Measurements from ENCODE around the gene TSC22D4.

The TSC22D4 gene

GRCh38 chr7:100432621-100433275 is 46.3 kb downstream of the TSC22D4 start:
- no peak for TF ChIP-seq JUND (IDR thresholded peaks at IDR 0.05; ENCODE audit: low read depth)
- DNase-seq (ENCODE audit: low read depth in 1 of 2, low spot score in 1 of 2), result no peak
- in situ Hi-C loops (cut with HindIII; ENCODE audit: low pct_unique_long_range_greater_than_20kb, low sequenced_read_pairs), result no loop called here

GRCh38 chr7:100432053-100432452 is 47.0 kb downstream of the TSC22D4 start:
- no peak for TF ChIP-seq JUND (IDR thresholded peaks at IDR 0.05; ENCODE audit: low read depth)
- in situ Hi-C loops (cut with HindIII; ENCODE audit: low pct_unique_long_range_greater_than_20kb, low sequenced_read_pairs), result no loop called here
- no peak for DNase-seq (ENCODE audit: low read depth in 1 of 2, low spot score in 1 of 2)

GRCh38 chr7:100431286-100431735 is 47.7 kb downstream of the TSC22D4 start:
- no peak for TF ChIP-seq JUND (IDR thresholded peaks at IDR 0.05; ENCODE audit: low read depth)
- no peak for DNase-seq (ENCODE audit: low read depth in 1 of 2, low spot score in 1 of 2)
- in situ Hi-C loops (cut with HindIII; ENCODE audit: low pct_unique_long_range_greater_than_20kb, low sequenced_read_pairs), result no loop called here

GRCh38 chr7:100430493-100431285 is 48.3 kb downstream of the TSC22D4 start:
- in situ Hi-C loops (cut with HindIII; ENCODE audit: low pct_unique_long_range_greater_than_20kb, low sequenced_read_pairs), result no loop called here
- no peak for DNase-seq (ENCODE audit: low read depth in 1 of 2, low spot score in 1 of 2)
- no peak for TF ChIP-seq JUND (IDR thresholded peaks at IDR 0.05; ENCODE audit: low read depth)

- in situ Hi-C loops (cut with HindIII; ENCODE audit: low pct_unique_long_range_greater_than_20kb, low sequenced_read_pairs), result no loop called here
- no peak for TF ChIP-seq JUND (IDR thresholded peaks at IDR 0.05; ENCODE audit: low read depth)
- DNase-seq (ENCODE audit: low read depth in 1 of 2, low spot score in 1 of 2), result peak; percentile 93
Observed at GRCh38 chr7:100429637-100430492, 49.1 kb downstream of the TSC22D4 start, which contains the start of gene MEPCE. Gene MEPCE (plus strand): TSS chr7:100429831. CDS start chr7:100430019, 188 bp downstream.

- in situ Hi-C loops (cut with HindIII; ENCODE audit: low pct_unique_long_range_greater_than_20kb, low sequenced_read_pairs), result no loop called here
- TF ChIP-seq JUND (IDR thresholded peaks at IDR 0.05; ENCODE audit: low read depth), result no peak
- DNase-seq (ENCODE audit: low read depth in 1 of 2, low spot score in 1 of 2), result peak; percentile 78 to 99
Observed at GRCh38 chr7:100428967-100429636, 49.9 kb downstream of the TSC22D4 start.

- no peak for TF ChIP-seq JUND (IDR thresholded peaks at IDR 0.05; ENCODE audit: low read depth)
- peak; percentile 65 to 97 for DNase-seq (ENCODE audit: low read depth in 1 of 2, low spot score in 1 of 2)
- in situ Hi-C loops (cut with HindIII; ENCODE audit: low pct_unique_long_range_greater_than_20kb, low sequenced_read_pairs), result no loop called here
Observed at GRCh38 chr7:100428199-100428966, 50.6 kb downstream of the TSC22D4 start, which contains the start of gene ZCWPW1. Gene ZCWPW1 (minus strand): TSS chr7:100428703. CDS start chr7:100420649, 8,054 bp downstream.

- DNase-seq (ENCODE audit: low read depth in 1 of 2, low spot score in 1 of 2), result no peak
- TF ChIP-seq JUND (IDR thresholded peaks at IDR 0.05; ENCODE audit: low read depth), result no peak
- in situ Hi-C loops (cut with HindIII; ENCODE audit: low pct_unique_long_range_greater_than_20kb, low sequenced_read_pairs), result no loop called here
Observed at GRCh38 chr7:100427762-100428198, 51.2 kb downstream of the TSC22D4 start.

GRCh38 chr7:100426516-100426915 is 52.5 kb downstream of the TSC22D4 start:
- no peak for DNase-seq (ENCODE audit: low read depth in 1 of 2, low spot score in 1 of 2)
- no peak for TF ChIP-seq JUND (IDR thresholded peaks at IDR 0.05; ENCODE audit: low read depth)
- in situ Hi-C loops (cut with HindIII; ENCODE audit: low pct_unique_long_range_greater_than_20kb, low sequenced_read_pairs), result no loop called here

GRCh38 chr7:100425347-100425746 is 53.7 kb downstream of the TSC22D4 start:
- in situ Hi-C loops (cut with HindIII; ENCODE audit: low pct_unique_long_range_greater_than_20kb, low sequenced_read_pairs), result no loop called here
- DNase-seq (ENCODE audit: low read depth in 1 of 2, low spot score in 1 of 2), result no peak
- no peak for TF ChIP-seq JUND (IDR thresholded peaks at IDR 0.05; ENCODE audit: low read depth)

- in situ Hi-C loops (cut with HindIII; ENCODE audit: low pct_unique_long_range_greater_than_20kb, low sequenced_read_pairs), result no loop called here
- no peak for TF ChIP-seq JUND (IDR thresholded peaks at IDR 0.05; ENCODE audit: low read depth)
- no peak for DNase-seq (ENCODE audit: low read depth in 1 of 2, low spot score in 1 of 2)
Observed at GRCh38 chr7:100423315-100423714, 55.7 kb downstream of the TSC22D4 start.

Measured in T47D (cell line).